GM21723 (cell line): ENCODE data around the gene SMOC2.
"Not testable (repeated sequence)": the region's sequence is repeated elsewhere in the genome, so short reads cannot be mapped to it uniquely, and the experiment has no call there.

Experiments
- ATAC-seq: cut with Tn5 transposase; IDR thresholded peaks from one replicate; pipeline ENCODE4 v1.9.1; 2021; ENCODE audit warnings: mild to moderate bottlenecking, moderate library complexity; ENCODE audit not compliant: unreplicated experiment

The SMOC2 gene

DNA sequence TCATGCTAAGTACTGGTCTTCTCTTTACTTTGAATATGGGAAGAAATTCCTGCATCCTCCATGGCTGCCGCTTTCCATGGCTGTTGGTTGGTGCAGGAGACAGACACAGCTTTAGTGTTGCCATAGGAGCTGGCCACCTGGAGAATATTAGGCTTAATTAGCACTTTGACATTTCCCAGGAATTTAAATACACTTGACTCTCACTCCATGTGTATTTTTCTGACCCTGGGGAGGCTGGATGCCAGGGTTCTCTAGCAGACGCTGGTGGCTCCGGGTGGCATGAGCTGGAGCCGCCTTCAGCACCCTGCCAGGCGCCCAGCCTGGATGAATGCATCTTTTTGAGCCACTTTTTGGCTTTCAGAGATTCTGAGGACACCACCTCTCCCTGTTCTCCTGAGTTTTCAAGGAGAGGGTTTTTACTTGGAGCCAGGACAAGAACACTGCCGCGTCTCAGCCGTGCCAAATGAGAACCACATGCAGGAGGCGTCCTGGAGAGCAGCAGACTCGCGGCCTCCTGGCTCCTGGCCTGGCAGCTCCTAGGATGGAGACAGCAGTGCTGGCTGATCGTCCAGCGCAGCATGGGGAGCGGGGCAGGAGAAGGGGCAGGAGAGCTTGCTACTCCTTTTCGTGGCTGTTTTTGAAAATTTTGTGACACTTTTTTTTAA lies 258.8 kb downstream of the SMOC2 start:
- ATAC-seq = no peak

- no peak for ATAC-seq
Observed at GRCh38 chr6:168700880-168701279, 259.9 kb downstream of the SMOC2 start.

GRCh38 chr6:168703990-168704389 lies 263.0 kb downstream of the SMOC2 start:
- ATAC-seq = no peak

- ATAC-seq = no peak
Observed at GRCh38 chr6:168704678-168705077, 263.7 kb downstream of the SMOC2 start.

- not testable (repeated sequence) for ATAC-seq
Observed at GRCh38 chr6:168705271-168705670, 264.3 kb downstream of the SMOC2 start.

- ATAC-seq = no peak
Observed at GRCh38 chr6:168706471-168707177, 265.6 kb downstream of the SMOC2 start.

- no peak for ATAC-seq
Observed at GRCh38 chr6:168708526-168708925, 267.5 kb downstream of the SMOC2 start.

DNA sequence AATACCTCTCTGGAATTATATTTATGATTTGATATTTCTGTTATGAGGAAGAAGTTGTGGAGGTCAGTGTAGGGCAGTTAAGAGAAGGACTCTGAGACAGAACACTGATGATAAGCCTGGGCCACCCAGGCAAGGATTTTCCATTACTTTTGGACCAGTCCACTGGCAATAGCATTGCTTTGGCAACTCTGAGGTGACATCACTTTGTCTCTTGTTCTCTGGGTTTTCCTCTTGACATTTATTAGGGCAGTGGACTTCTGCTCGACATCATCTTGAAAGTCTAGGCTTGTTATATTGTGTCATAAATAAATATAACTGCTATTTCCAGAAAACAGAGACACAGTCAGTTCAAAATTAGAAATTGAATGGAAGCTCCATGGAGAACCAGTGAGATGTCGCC lies 268.0 kb downstream of the SMOC2 start:
- no peak for ATAC-seq

DNA sequence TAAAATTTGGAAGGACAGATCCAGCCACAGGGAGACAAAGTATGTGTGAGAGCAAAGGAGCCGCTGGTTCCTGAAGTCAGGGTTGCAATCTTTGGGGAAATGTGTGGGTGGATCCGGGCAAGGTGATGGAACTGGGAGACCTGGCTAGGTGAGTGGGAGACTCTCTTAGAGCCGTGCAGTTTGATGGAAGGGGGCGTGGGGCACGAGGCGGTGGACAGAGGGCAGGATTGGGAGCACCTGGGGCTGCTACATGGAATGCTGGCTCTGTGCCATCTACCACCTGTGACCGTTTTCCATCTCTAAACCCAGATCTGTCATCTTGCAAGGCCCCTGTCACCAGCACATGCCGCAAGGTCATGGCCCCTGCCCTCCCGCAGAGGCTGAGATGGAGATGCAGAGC lies 268.4 kb downstream of the SMOC2 start:
- ATAC-seq = no peak

GRCh38 chr6:168709991-168710390 lies 269.0 kb downstream of the SMOC2 start:
- ATAC-seq = no peak

- ATAC-seq = no peak
Observed at GRCh38 chr6:168711049-168711640, 270.2 kb downstream of the SMOC2 start.

DNA sequence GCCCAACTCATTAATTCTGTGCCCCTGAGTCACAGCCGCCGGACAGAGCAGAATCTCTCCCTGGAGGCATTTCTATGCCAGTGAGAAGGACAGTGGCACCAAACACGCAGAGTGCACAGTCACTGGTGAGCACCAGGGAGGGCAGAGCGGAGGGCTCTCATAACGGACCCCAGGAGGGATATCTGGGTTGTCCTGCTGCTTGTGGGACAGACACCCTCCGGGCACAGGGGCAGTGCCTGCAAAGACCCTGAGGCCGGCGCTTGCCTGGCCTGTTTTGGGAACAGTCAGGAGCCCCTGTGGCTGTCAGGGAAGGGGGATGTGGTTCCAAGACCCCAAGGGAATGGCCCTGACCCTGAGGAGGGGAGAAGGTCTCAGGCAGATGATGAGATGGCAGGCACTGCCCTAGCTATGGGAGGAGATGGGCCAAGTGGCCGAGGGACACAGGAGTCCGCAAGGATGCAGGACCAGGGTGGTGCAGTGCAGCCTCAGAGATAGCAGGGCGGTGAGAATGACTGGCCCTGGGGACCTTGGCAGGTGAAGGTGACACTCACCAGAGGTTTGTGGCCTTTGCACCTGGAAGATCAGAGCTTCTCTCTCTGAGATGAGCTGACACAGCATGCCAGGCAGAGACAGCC lies 270.8 kb downstream of the SMOC2 start:
- ATAC-seq = no peak

GRCh38 chr6:168712993-168713392 lies 272.0 kb downstream of the SMOC2 start:
- no peak for ATAC-seq

GRCh38 chr6:168713839-168714238 lies 272.9 kb downstream of the SMOC2 start:
- ATAC-seq = no peak

DNA sequence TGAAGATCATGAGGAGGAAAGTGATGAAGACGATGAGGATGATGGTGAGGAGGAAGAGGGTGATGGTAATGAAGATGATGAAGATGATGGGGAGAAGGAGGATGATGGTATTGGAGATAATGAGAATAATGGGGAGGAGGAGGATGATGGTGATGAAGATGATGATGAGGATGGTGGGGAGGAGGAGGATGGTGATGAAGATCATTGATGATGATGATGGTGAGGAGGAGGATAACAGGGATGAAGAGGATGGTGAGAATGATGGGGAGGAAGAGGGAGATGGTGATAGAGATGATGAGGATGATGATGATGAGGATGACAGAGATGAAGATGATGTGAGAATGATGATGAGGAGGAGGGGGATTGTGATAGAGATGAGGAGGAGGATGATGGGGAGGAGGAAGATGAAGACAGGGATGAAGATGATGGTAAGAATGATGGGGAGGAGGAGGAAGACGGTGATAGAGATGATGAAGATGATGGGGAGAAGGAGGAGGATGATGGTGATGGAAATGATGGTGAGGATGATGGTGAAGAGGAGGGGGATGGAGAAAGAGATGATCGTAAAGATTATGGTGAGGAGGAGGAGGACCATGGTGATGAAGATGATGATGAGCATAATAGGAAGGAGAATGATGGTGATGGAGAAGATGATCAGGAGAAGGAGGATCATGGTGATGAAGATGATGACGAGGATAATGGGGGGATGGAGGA lies 273.7 kb downstream of the SMOC2 start:
- no peak for ATAC-seq

DNA sequence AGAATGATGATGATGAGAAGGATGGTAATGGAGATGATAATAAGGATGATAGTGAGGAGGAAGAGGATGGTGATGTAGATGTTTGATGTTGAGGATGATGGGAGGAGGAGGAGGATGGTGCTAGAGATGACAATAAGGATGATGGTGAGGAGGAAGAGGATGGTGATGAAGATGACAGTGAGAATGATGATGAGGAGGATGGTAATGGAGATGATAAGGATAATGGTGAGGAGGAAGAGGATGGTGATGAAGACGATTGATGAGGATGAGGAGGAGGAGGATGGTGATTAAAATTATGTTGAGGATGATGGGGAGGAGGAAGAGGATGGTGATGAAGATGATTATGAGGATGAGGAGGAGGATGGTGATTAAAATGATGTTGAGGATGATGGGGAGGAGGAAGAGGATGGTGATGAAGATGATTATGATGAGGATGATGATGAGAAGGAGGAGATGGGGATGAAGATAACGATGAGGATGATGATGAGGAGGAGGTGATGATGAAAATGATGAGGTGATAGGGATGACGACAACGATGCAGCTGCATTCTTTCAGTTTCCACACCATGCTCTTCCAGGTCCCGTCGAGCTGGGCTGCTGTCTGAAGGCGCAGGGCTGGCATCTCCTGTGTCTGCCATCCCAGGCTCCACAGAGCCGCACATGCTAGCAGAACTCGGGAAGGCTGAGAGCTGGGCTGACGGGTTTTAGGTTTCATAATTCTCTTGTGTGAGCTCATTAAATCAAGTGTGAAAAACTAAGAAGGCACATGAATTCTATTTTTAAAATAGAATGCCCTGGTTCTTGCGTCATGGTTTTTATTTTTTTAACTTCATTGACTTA lies 274.9 kb downstream of the SMOC2 start:
- ATAC-seq = no peak

- no peak for ATAC-seq
Observed at GRCh38 chr6:168716581-168716980, 275.6 kb downstream of the SMOC2 start.

- no peak for ATAC-seq
Observed at GRCh38 chr6:168717491-168717890, 276.5 kb downstream of the SMOC2 start.
